H9 (cell line): ENCODE data around the gene KCNMA1. TPM values are rescaled to one million over a fixed set of nuclear protein-coding genes. Genes with fewer than 3 reads are reported as not detected.

Experiments
- DNase-seq: peaks from one replicate; pipeline ENCODE4 v3.0.0-alpha.2; 2017
- H2AFZ ChIP-seq: one replicate; pipeline ENCODE4 v1.6.1; 2013; ENCODE audit warnings: mild to moderate bottlenecking, low read length, control low read depth, moderate library complexity
- H2AK5ac ChIP-seq: 2 replicates; pipeline ENCODE4 v1.6.1; 2013; ENCODE audit warnings: low read length, control low read depth, mixed read lengths; ENCODE audit not compliant: insufficient read length
- H2BK120ac ChIP-seq: one replicate; pipeline ENCODE4 v1.6.1; 2013; ENCODE audit warnings: low read depth, mild to moderate bottlenecking, low read length, control low read depth, inconsistent platforms; ENCODE audit not compliant: poor library complexity, severe bottlenecking
- H2BK12ac ChIP-seq: 2 replicates; pipeline ENCODE4 v1.6.1; 2013; ENCODE audit warnings: low read length, control low read depth, mixed read lengths, low read depth; ENCODE audit not compliant: insufficient read length
- H2BK15ac ChIP-seq: 2 replicates; pipeline ENCODE4 v1.6.1; 2013; ENCODE audit warnings: low read depth, low read length, control low read depth
- H2BK20ac ChIP-seq: one replicate; pipeline ENCODE4 v1.6.1; 2013; ENCODE audit warnings: low read depth, mild to moderate bottlenecking, low read length, control low read depth, inconsistent platforms; ENCODE audit not compliant: poor library complexity, severe bottlenecking
- H2BK5ac ChIP-seq: 2 replicates; pipeline ENCODE4 v1.6.1; 2013; ENCODE audit warnings: low read length, control low read depth, mixed read lengths; ENCODE audit not compliant: insufficient read length
- H3K14ac ChIP-seq: 2 replicates; pipeline ENCODE4 v1.6.1; 2013; ENCODE audit warnings: low read length, control low read depth; ENCODE audit not compliant: insufficient read depth
- H3K18ac ChIP-seq: 2 replicates; pipeline ENCODE4 v1.6.1; 2013; ENCODE audit warnings: low read depth, mild to moderate bottlenecking, mixed read lengths, low read length, control low read depth; ENCODE audit not compliant: insufficient read length
- H3K23ac ChIP-seq: 2 replicates; pipeline ENCODE4 v1.6.1; 2013; ENCODE audit warnings: low read length, control low read depth, mixed read lengths, low read depth; ENCODE audit not compliant: insufficient read length
- H3K23me2 ChIP-seq: 2 replicates; pipeline ENCODE4 v1.6.1; 2013; ENCODE audit warnings: low read depth, mild to moderate bottlenecking, mixed read lengths, low read length, control low read depth; ENCODE audit not compliant: insufficient read length, poor library complexity, severe bottlenecking
- H3K27ac ChIP-seq: 2 replicates; pipeline ENCODE4 v1.5.1; 2013; ENCODE audit warnings: low read length, control low read depth, mixed read lengths, low read depth; ENCODE audit not compliant: insufficient read length
- H3K27me3 ChIP-seq: 2 replicates; pipeline ENCODE4 v1.6.1; 2013; ENCODE audit warnings: low read length, control low read depth, inconsistent platforms; ENCODE audit not compliant: insufficient read depth
- H3K4ac ChIP-seq: 2 replicates; pipeline ENCODE4 v1.6.1; 2013; ENCODE audit warnings: low read depth, mild to moderate bottlenecking, control low read depth, inconsistent platforms, low read length, moderate library complexity
- H3K4me1 ChIP-seq: 2 replicates; pipeline ENCODE4 v1.6.1; 2013; ENCODE audit warnings: low read length, control low read depth, inconsistent platforms; ENCODE audit not compliant: insufficient read depth
- H3K4me2 ChIP-seq: 2 replicates; pipeline ENCODE4 v1.6.1; 2013; ENCODE audit warnings: low read length, control low read depth, mixed read lengths; ENCODE audit not compliant: insufficient read length, insufficient read depth
- H3K56ac ChIP-seq: 2 replicates; pipeline ENCODE4 v1.6.1; 2013; ENCODE audit warnings: low read depth, mild to moderate bottlenecking, mixed read lengths, low read length, control low read depth; ENCODE audit not compliant: insufficient read length
- H3K79me1 ChIP-seq: 2 replicates; pipeline ENCODE4 v1.6.1; 2013; ENCODE audit warnings: low read depth, mild to moderate bottlenecking, moderate library complexity, low read length, control low read depth, inconsistent platforms; ENCODE audit not compliant: insufficient read depth, poor library complexity, severe bottlenecking
- H3K79me2 ChIP-seq: 2 replicates; pipeline ENCODE4 v1.6.1; 2013; ENCODE audit warnings: low read length, control low read depth, inconsistent platforms; ENCODE audit not compliant: insufficient read depth
- H3K9ac ChIP-seq: 2 replicates; pipeline ENCODE4 v1.6.1; 2013; ENCODE audit warnings: low read length, control low read depth, mixed read lengths; ENCODE audit not compliant: insufficient read length; ENCODE audit errors: extremely low read depth
- H3K9me3 ChIP-seq: one replicate; pipeline ENCODE4 v1.6.1; 2013; ENCODE audit warnings: low read depth, low read length, inconsistent platforms; ENCODE audit not compliant: control insufficient read depth
- H3T11ph ChIP-seq: one replicate; pipeline ENCODE4 v1.6.1; 2013; ENCODE audit warnings: mild to moderate bottlenecking, low read length, control low read depth, inconsistent platforms
- H4K20me1 ChIP-seq: one replicate; pipeline ENCODE4 v1.6.1; 2013; ENCODE audit not compliant: control insufficient read depth, insufficient read length, insufficient read depth
- H4K5ac ChIP-seq: 2 replicates; pipeline ENCODE4 v1.6.1; 2013; ENCODE audit warnings: low read depth, mild to moderate bottlenecking, mixed read lengths, low read length, control low read depth; ENCODE audit not compliant: insufficient read length
- H4K8ac ChIP-seq: replicated peaks from 2 replicates; pipeline ENCODE4 v1.6.1; 2013; ENCODE audit warnings: low read length, control low read depth, mixed read lengths, low read depth; ENCODE audit not compliant: insufficient read length
- H4K91ac ChIP-seq: 2 replicates; pipeline ENCODE4 v1.6.1; 2013; ENCODE audit warnings: low read depth, mild to moderate bottlenecking, moderate library complexity, mixed read lengths, low read length, control low read depth; ENCODE audit not compliant: insufficient read length
- H3K27ac Mint-ChIP-seq, 3 experiments: 2 replicates in 2 of 3; 3 replicates in 1 of 3; pipeline ENCODE4 v1.8.0; 2020 to 2021; ENCODE audit warnings: mixed read lengths in 3 of 3, mild to moderate bottlenecking in 1 of 3, moderate library complexity in 1 of 3
- H3K27me3 Mint-ChIP-seq: 2 replicates; pipeline ENCODE4 v1.8.0; 2021; ENCODE audit warnings: low read depth, mild to moderate bottlenecking, moderate library complexity, mixed read lengths
- H3K36me3 Mint-ChIP-seq, 3 experiments: 2 replicates in 2 of 3; 3 replicates in 1 of 3; pipeline ENCODE4 v1.8.0; 2020 to 2021; ENCODE audit warnings: low read depth in 3 of 3, mixed read lengths in 3 of 3; ENCODE audit not compliant: insufficient read depth in 1 of 3
- H3K4me1 Mint-ChIP-seq, 2 experiments: 2 replicates each; pipeline ENCODE4 v1.8.0; 2020; ENCODE audit warnings: mixed read lengths in 2 of 2
- H3K4me3 Mint-ChIP-seq, 2 experiments: 2 replicates in 1 of 2; 3 replicates in 1 of 2; pipeline ENCODE4 v1.8.0; 2020 to 2021; ENCODE audit warnings: mild to moderate bottlenecking in 2 of 2, mixed read lengths in 2 of 2, moderate library complexity in 1 of 2
- H3K9me3 Mint-ChIP-seq, 2 experiments: 2 replicates in 1 of 2; 3 replicates in 1 of 2; pipeline ENCODE4 v1.8.0; 2020; ENCODE audit warnings: mild to moderate bottlenecking in 2 of 2, mixed read lengths in 2 of 2, moderate library complexity in 1 of 2
- WGBS: extraction: QIAGEN DNeasy Blood & Tissue Kit; methylation state at CpG from one replicate; pipeline ENCODE4 v1.1.7; 2013; ENCODE audit warnings: missing lambda C conversion rate, low lambda C conversion rate, mixed read lengths; ENCODE audit not compliant: insufficient read length; ENCODE audit errors: extremely low coverage; 5-methylcytosine and 5-hydroxymethylcytosine counted together
- total RNA-seq: library from RNA; stranded (reverse); gene quantifications from 2 replicates; pipeline ENCODE4 v1.2.1, GENCODE V29; 2021
- TF ChIP-seq, protein P1 (sequence below): fragments of 200-600 bp; sonication (generic); conservative IDR thresholded peaks from 3 replicates; pipeline ENCODE4 v1.8.0; 2021; ENCODE audit warnings: antibody characterized with exemption, mild to moderate bottlenecking

The KCNMA1 gene
- total RNA-seq, 1 experiment from 2014 or later = 2.0 TPM

DNA sequence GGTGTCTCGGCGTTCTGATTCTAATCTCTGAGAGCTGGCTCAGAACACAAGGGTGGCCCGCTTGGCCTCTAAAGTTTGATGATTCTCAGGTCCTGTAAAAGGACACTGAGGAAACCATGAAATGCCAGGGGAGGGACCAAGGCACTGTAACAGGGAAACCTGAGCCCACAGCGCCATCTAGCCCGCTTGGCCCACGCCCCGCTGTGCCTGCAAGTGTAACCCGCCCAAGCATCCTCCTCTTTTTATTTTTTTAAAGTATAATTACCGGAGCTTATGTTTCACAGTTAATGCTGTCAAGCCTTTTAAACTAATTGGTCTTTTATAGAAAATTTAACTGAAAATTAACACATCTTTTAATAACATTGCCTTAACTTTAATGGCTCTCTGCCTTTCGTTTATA is 734.7 kb downstream of the KCNMA1 start:
- DNase-seq = peak; percentile 77
- no peak overlapping the region for H2BK15ac ChIP-seq
- no peaks in the 10 kb centered on the region for H4K20me1 ChIP-seq
- no peak overlapping the region for H2AFZ ChIP-seq
- no peak overlapping the region for H2BK5ac ChIP-seq
- no peak overlapping the region for H3K4me2 ChIP-seq
- H2BK120ac ChIP-seq = no peak overlapping the region
- H3K79me1 ChIP-seq = no peaks in the 10 kb centered on the region
- H2BK20ac ChIP-seq = no peak overlapping the region
- H3K9me3 ChIP-seq = no peaks in the 10 kb centered on the region
- no peak overlapping the region for H3K18ac ChIP-seq
- H3K27me3 Mint-ChIP-seq = no peaks in the 10 kb centered on the region
- H3K4me1 Mint-ChIP-seq = peaks cover 0 to 9% of the 10 kb centered on the region in 2 experiments; a peak in 3 of 4 replicates
- no peak overlapping the region for H3K9ac ChIP-seq
- no peaks in the 10 kb centered on the region for H3K23me2 ChIP-seq
- no peak overlapping the region for H3K56ac ChIP-seq
- H3K9me3 Mint-ChIP-seq = no peaks in the 10 kb centered on the region
- H3K4me1 ChIP-seq = no peaks in the 10 kb centered on the region
- no peak overlapping the region for H3K27ac ChIP-seq
- no peak overlapping the region for H4K8ac ChIP-seq
- no peak overlapping the region for H3K14ac ChIP-seq
- TF ChIP-seq, protein P1, sequence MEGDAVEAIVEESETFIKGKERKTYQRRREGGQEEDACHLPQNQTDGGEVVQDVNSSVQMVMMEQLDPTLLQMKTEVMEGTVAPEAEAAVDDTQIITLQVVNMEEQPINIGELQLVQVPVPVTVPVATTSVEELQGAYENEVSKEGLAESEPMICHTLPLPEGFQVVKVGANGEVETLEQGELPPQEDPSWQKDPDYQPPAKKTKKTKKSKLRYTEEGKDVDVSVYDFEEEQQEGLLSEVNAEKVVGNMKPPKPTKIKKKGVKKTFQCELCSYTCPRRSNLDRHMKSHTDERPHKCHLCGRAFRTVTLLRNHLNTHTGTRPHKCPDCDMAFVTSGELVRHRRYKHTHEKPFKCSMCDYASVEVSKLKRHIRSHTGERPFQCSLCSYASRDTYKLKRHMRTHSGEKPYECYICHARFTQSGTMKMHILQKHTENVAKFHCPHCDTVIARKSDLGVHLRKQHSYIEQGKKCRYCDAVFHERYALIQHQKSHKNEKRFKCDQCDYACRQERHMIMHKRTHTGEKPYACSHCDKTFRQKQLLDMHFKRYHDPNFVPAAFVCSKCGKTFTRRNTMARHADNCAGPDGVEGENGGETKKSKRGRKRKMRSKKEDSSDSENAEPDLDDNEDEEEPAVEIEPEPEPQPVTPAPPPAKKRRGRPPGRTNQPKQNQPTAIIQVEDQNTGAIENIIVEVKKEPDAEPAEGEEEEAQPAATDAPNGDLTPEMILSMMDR = peak; percentile 75
- H4K91ac ChIP-seq = no peak overlapping the region
- H3K27ac Mint-ChIP-seq = no peak overlapping the region
- H3K23ac ChIP-seq = no peak overlapping the region
- no peak overlapping the region for H3T11ph ChIP-seq
- no peaks in the 10 kb centered on the region for H3K27me3 ChIP-seq
- no peak overlapping the region for H4K5ac ChIP-seq
- H3K4me3 Mint-ChIP-seq = no peak overlapping the region
- no CpG with 5 or more reads among the region's 10 CpGs for WGBS
- no peak overlapping the region for H2AK5ac ChIP-seq
- no peaks in the 10 kb centered on the region for H3K79me2 ChIP-seq
- H3K36me3 Mint-ChIP-seq = no peaks in the 10 kb centered on the region
- no peak overlapping the region for H2BK12ac ChIP-seq
- H3K4ac ChIP-seq = no peak overlapping the region
